ENCODE measurements around the gene AGR2. TPM values are rescaled to one million over a fixed set of nuclear protein-coding genes. Genes with fewer than 3 reads are reported as not detected.

Gene AGR2
- total RNA-seq, 1 donor from 2014 or later: 93.0 TPM

DNA sequence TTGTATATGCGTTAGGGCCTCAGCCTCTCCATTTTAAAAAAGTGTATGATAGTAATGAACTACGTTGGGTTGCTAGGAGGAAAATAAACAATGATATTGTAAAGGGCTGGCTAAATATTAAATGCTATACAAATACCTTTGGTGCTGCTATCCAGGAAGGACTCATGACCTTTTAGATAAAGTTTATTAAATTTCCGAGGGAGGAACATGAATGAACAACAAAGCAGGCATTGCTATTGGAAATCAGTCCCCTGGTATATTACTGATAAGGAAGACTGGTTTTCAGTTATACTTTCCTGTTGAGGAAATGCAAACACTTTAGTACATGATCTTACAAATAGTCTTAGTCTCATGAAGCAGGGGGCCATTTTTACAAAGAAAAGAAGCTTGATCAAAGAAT, 17.2 kb upstream of the AGR2 start:
- no peaks in the 10 kb centered on the region for H3K27me3 ChIP-seq (ENCODE audit: low read depth)
- no peak overlapping the region for H3K27ac ChIP-seq
- H3K9me3 ChIP-seq: no peaks in the 10 kb centered on the region
- intact Hi-C loops (cut with DNase I): no loop called here
- H3K36me3 ChIP-seq: no peaks in the 10 kb centered on the region
- no peak overlapping the region for H3K4me3 ChIP-seq
- TF ChIP-seq, protein P1, sequence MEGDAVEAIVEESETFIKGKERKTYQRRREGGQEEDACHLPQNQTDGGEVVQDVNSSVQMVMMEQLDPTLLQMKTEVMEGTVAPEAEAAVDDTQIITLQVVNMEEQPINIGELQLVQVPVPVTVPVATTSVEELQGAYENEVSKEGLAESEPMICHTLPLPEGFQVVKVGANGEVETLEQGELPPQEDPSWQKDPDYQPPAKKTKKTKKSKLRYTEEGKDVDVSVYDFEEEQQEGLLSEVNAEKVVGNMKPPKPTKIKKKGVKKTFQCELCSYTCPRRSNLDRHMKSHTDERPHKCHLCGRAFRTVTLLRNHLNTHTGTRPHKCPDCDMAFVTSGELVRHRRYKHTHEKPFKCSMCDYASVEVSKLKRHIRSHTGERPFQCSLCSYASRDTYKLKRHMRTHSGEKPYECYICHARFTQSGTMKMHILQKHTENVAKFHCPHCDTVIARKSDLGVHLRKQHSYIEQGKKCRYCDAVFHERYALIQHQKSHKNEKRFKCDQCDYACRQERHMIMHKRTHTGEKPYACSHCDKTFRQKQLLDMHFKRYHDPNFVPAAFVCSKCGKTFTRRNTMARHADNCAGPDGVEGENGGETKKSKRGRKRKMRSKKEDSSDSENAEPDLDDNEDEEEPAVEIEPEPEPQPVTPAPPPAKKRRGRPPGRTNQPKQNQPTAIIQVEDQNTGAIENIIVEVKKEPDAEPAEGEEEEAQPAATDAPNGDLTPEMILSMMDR (IDR thresholded peaks at IDR 0.05): no peak
- ATAC-seq (no peak), DNase-seq (no peak)
- no peaks in the 10 kb centered on the region for H3K4me1 ChIP-seq

DNA sequence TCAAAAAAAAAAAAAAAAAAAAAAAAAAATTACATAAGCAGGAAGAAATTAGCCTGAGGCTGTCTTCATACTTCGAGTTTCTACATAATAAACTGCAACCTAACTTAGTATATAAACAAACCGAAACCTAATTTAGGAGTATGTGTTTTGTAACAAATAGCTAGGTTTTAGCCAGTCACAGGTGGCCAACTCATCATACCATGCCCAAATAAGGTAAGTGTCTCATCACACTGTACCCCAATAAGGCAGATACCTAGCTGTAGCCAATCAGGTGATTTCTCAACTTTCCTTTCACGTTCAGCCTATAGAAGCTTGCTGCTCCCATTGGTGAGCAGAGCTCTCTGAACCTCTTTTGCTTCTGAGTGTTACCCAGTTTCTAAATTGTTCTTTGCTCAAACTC, 13.9 kb upstream of the AGR2 start:
- intact Hi-C loops (cut with DNase I): no loop called here

DNA sequence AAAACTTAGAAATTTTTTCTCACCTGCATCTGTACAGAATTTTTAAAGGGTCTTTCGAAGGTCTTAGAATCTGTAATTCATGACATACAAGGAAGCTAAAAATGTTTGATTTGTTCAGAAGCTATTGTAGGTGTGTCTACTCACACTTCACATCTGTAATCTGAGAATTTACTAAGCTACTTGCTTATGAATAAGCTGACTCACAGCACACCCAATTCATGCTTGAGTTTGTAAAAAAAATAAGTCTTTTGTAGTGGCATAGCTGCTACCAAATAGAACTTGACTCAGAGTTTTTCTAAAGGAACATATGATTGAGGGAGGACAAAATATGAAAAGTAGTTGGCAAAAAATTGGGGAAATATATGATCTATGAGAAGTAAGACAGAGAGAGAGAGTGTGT, 12.7 kb upstream of the AGR2 start:
- Histone ChIP-seq H3K27ac (no peak overlapping the region), H3K27me3 (ENCODE audit: low read depth) (no peaks in the 10 kb centered on the region), H3K9me3 (no peaks in the 10 kb centered on the region), H3K4me1 (no peaks in the 10 kb centered on the region), H3K4me3 (no peak overlapping the region), H3K36me3 (no peaks in the 10 kb centered on the region)
- TF ChIP-seq, protein P1 (IDR thresholded peaks at IDR 0.05): no peak
- peak; percentile 41 to 65 for ATAC-seq
- DNase-seq: no peak
- intact Hi-C loops (cut with DNase I): no loop called here

More for the DNA sequence above, 13.9 kb upstream of the AGR2 start:
- Histone ChIP-seq H3K36me3 (no peaks in the 10 kb centered on the region), H3K4me1 (no peaks in the 10 kb centered on the region), H3K4me3 (no peak overlapping the region), H3K27ac (no peak overlapping the region), H3K27me3 (ENCODE audit: low read depth) (no peaks in the 10 kb centered on the region), H3K9me3 (no peaks in the 10 kb centered on the region)
- ATAC-seq (no peak), DNase-seq (no peak)
- TF ChIP-seq, protein P1 (IDR thresholded peaks at IDR 0.05): no peak

DNA sequence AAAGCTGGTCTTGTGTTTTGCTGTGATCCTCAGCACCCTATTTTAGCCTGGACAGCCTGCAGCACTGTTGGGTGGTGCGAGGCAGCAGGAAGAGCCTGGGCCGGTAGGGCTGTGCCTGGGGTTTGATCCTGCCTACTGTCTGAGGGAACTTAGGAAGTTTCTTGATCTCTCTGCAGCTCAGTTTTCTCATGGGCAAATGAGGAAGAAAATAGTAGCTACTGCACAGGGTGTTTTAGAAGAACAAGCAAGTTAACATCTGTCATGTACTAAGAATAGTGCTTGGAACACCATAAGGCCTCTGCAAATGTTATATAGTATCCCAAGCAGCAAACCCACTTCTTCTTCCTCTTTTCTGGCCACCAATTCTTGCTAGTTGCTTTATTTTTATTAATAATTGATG, 12.0 kb upstream of the AGR2 start:
- DNase-seq: no peak
- intact Hi-C loops (cut with DNase I): no loop called here
- Histone ChIP-seq H3K36me3 (no peaks in the 10 kb centered on the region), H3K4me3 (no peak overlapping the region), H3K4me1 (no peaks in the 10 kb centered on the region), H3K9me3 (no peaks in the 10 kb centered on the region), H3K27me3 (ENCODE audit: low read depth) (no peaks in the 10 kb centered on the region), H3K27ac (no peak overlapping the region)
- TF ChIP-seq, protein P1 (IDR thresholded peaks at IDR 0.05): no peak
- peak; percentile 20 to 32 for ATAC-seq

DNA sequence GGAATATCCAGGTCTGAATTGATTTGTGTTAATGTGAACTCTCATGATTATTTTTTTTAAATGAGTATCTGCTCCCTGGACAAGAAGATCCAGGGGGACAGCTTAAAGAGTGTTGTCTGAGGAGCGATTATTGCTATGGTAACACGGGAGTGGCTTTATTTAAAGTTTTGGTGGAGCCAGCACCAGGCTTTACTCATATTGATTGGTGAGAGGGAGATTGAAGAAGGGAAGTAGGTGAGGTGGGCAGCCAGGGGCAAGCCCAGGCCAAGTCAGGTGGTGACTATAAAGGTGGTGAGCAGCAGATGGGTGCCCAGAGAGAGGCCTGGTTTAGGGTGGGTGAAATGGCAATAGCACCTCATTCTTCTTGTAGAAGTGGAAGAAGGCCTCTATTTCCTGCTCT, 10.2 kb upstream of the AGR2 start:
- no peak overlapping the region for H3K4me3 ChIP-seq
- TF ChIP-seq, protein P1 (IDR thresholded peaks at IDR 0.05): no peak
- no peaks in the 10 kb centered on the region for H3K9me3 ChIP-seq
- no peaks in the 10 kb centered on the region for H3K27me3 ChIP-seq (ENCODE audit: low read depth)
- intact Hi-C loops (cut with DNase I): no loop called here
- no peaks in the 10 kb centered on the region for H3K36me3 ChIP-seq
- no peaks in the 10 kb centered on the region for H3K4me1 ChIP-seq
- ATAC-seq: no peak
- no peak for DNase-seq
- H3K27ac ChIP-seq: no peak overlapping the region

DNA sequence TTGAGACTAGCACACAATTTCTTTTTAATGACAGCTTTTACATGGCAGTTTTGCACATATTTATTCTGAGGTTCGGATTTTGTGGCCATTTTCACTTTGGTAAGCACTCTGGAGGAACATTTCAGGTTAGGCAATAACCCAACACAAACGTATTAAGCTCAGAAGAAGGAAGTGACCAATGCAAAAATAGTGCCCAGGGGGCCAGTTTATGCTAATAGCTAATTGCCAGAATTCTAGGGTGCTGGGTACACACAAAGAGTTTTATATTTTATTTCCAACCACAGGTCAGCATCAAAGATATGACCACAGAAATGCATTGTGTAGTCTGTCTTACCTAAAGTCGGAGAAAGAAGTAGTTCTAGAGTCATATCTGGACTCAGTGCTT, 8.4 kb upstream of the AGR2 start:
- TF ChIP-seq, protein P1 (IDR thresholded peaks at IDR 0.05): no peak
- no peak overlapping the region for H3K4me3 ChIP-seq
- H3K9me3 ChIP-seq: no peaks in the 10 kb centered on the region
- DNase-seq (no peak), ATAC-seq (peak; percentile 49 to 60)
- no peaks in the 10 kb centered on the region for H3K36me3 ChIP-seq
- H3K27ac ChIP-seq: no peak overlapping the region
- H3K4me1 ChIP-seq: no peaks in the 10 kb centered on the region
- no peaks in the 10 kb centered on the region for H3K27me3 ChIP-seq (ENCODE audit: low read depth)
- intact Hi-C loops (cut with DNase I): no loop called here

Data from lower lobe of right lung (tissue), 2 donors.